Left cardiac atrium (tissue), 4 donors: ENCODE results near the gene TANK. TPM values are rescaled to one million over a fixed set of nuclear protein-coding genes. Genes with fewer than 3 reads are reported as not detected.
"Not testable (repeated sequence)": the region's sequence is repeated elsewhere in the genome, so short reads cannot be mapped to it uniquely, and the experiment has no call there.

Experiments used
- ATAC-seq, 2 donors: fragments of 200-7000 bp; cut with Tn5 transposase; one replicate each; pipeline ENCODE4 v1.9.1; 2020; ENCODE audit warnings: mild to moderate bottlenecking in 2 of 2, moderate library complexity in 2 of 2
- DNase-seq: peaks from one replicate; pipeline ENCODE4 v3.0.0-alpha.2; 2020
- intact Hi-C, 2 donors: fragments of 100-400 bp; cut with DNase I; formaldehyde crosslinking; loops; one replicate each; pipeline versions ENCODE4 v1.14.1 to v1.15.1; 2022 to 2023
- total RNA-seq, 2 donors: library from RNA; stranded (reverse); fragmentation: NEBNext Ultra II Directional; extraction: Animal tissue kit (Norgen Biotek cat#: 25700); gene quantifications; one replicate each; pipeline ENCODE4 v1.2.1, GENCODE V29; 2021
- donor health status: DM: no; HTN: yes; CAD: no.
- donor health status: DM: no; HTN: yes; CAD: no; lungs with severe emphysema.
- donor health status: DM: yes; HTN: yes; CAD: no.
- donor health status: Dilated cardiomyopathy.

The TANK gene
- total RNA-seq, 2 donors from 2014 or later: 33.6 to 33.7 TPM

DNA sequence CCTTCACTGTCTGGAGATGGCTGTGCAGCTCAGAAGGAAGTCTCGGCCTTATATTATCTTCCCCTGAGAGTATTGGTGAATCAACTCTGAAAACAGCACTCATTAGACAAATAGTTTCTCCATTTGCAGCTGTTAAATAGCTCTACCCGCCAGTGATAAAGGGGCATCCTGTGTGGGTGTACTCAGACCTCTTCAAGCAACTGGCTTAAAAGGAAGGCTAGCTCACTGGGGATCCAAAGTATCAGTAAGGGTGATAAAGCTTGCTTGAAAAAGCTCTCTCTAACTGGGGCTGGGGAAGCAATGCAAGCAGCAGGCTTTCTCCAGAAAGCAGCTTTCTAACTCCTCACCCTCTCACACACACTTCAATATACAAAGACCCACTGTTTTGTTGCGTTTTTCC is 83.1 kb downstream of the TANK start:
- ATAC-seq (no peak), DNase-seq (no peak)
- intact Hi-C loops: no loop called here

DNA sequence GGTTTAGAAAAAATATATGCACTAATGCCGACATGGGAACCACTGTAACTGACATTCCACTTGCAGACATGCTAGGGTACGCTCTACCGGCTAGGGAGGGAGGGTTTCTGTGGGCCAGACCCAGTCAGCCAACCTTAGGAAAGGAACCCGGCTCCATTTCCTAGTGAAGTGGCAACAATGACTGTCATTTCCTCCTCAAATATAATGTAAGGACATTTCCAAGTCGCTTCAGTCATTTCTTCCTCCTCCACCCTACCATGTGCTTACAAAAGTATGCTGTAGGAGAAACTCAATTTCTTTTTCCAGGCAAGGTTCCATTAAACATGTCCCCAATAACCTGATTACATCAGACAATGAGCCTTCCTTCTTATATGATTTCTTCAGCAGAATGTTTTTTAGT is 83.7 kb downstream of the TANK start:
- intact Hi-C loops: no loop called here
- ATAC-seq: no peak
- no peak for DNase-seq

DNA sequence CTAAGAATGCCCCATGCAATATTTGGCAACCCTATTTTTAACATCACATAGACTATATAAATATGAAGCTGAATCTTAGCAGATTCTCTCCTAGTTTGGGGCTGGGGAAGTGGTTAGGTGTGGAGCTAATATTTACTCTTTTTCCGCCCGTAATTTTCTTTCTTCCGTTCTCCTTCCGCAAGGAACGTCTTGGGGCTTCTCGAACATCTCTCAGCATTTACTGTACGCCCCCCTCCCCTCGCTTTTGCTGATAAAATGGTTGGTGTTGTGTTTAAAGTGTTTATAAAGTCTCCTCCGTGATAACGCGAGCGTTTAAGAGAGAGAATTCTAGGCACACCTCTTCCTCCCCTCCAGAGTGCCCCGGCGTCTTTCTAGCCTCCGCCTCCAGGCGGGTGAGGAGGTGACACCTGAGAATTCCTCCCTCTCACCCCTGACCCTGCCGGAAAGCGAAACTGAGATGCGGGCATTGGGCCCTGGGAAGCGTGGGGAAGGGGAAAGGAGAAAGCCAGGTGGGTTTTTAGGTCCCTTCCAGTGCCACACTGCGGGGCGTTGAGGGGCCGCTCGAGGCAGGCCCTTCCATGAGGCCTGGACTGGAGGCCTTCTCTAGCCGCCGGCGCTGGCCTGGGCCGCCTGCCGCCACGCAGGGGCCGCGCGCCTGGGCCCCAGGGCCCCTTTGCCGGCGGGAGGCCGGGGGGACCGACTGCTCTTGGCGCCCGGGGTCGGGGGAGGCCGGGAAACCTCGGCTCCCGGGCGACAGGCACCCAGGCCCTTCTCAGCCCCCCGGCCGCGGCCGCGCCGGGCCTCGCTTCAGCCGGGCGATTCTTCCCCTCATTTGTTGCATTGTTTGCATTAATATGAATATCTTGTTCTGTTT is 84.4 kb downstream of the TANK start:
- ATAC-seq: peak; percentile 41 to 81
- DNase-seq: peak; percentile 18
- intact Hi-C loops: not testable (repeated sequence)

DNA sequence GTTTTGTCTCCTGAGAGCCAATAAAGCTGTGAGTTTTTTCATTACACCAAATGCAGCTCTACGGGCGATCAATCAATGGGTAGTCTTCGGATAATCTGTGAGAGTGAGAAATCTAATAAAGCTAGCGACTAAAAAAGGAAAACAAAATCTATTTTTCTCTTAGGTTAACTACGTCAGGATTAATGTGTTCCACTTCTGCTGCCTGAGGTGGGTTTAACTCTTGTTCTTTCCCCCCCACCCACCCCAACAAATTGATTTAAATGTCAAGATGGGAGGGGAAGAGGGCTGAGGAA is 85.0 kb downstream of the TANK start:
- DNase-seq: no peak
- intact Hi-C loops: no loop called here
- ATAC-seq: no peak

DNA sequence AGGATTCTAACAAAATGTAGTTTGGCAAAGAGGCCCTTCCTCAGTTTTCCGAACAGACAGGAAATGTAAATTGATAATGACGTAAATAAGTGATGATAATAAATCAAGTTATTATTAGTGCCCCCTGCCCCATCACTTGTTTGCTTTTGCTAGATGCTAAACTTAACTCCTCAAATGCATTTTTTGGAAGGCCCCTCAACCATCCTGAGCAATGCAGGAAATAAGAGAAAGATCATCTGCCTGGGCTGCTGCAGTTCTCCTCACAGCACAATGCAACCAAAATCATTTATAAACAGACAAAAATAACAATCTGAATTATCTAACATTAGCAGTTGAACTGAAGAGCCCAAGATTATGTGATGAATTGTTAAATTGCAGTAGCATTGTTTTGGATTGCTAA is 85.4 kb downstream of the TANK start:
- no peak for ATAC-seq
- intact Hi-C loops: no loop called here
- no peak for DNase-seq

DNA sequence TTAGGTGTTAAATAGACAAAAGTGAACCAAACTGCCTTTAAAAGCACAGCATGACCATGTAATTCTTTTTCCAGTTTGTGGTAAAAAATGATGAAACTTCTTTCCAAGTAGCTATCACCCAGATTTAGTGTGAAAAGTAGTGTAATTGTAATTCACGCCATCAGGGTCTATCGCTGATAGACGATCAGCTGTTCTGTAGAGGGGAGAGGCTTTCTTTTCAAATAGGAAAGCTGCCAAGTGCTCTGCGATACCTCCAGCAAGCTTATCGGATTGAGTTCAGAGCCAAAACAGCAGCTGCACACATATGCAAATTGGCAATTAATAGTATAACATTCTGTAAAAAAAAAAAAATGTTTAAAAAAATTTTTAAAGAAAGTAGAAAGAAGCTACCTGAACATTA is 86.1 kb downstream of the TANK start:
- DNase-seq: no peak
- no peak for ATAC-seq
- intact Hi-C loops: no loop called here

DNA sequence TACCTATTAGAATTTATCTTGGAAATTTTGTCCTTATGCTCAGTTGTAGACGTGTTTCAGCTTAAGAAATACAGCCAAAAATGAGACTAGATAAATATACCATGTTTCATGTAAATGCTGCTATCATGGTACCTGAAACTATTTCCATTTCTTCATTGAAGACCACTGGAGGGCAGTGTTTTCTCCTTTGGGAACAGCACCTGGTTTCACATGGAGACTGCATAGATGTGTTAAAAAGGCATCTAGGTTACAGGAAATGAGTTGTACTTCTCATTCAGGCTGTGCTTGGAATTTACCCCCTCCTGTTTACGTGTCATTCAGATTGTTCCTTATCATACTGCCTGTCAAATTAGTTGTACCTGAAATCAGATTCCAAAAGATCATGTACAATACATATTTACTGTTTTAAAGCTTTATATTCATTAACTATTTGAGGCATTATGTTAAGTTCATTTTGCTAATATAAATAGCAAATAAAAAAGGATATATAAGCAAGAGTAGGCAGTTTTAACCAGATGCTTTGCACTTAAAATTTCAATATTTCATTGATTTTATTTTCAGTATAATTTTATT is 90.7 kb downstream of the TANK start:
- intact Hi-C loops: loop anchor here in 1 of 2 donors (10.0 kb wide), 1 partner anchor 694 kb away; no protein-coding TSS in a partner anchor
- DNase-seq (no peak), ATAC-seq (peak in 1 of 2 donors; percentile 37)

DNA sequence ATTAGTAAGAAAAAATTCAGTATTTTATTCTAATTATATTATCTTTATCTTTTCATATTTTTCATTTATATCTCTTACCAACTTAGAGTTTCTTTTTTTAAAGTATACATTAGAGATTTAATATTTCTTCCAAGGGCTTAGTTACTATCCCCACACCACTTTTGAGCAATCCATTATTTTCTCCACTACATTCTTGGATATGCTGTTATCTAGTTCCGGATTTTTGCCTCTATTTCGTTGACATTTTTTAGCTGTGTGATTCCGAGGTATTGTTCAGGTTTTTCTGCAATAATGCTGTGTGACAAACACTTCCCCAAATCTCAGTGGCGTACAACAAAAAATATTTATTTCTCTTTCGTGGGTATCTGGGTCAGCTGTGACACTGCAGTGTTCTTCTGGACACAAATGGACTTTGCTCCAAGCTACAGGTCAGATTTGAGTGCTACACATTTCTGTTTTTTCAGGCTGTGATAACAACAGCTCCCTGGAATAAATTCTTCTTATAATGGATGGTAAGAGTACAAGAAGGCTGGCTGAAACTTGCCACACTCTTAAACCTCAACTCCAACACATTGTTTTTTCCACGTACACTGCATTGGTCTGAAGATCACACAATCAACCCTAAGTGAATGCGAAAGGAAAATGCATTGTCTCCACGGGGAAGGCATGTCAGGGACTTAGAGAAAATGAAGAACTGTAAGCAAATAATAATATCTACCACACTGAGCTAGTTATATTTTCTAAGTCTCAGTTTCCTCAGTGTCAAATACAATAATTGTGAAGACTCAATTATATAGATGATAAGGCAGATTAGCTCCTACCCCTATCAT is 97.1 kb downstream of the TANK start:
- no peak for ATAC-seq
- intact Hi-C loops: loop anchor here in 1 of 2 donors (10.0 kb wide), 1 partner anchor 687 kb away; no protein-coding TSS in a partner anchor
- DNase-seq: no peak

DNA sequence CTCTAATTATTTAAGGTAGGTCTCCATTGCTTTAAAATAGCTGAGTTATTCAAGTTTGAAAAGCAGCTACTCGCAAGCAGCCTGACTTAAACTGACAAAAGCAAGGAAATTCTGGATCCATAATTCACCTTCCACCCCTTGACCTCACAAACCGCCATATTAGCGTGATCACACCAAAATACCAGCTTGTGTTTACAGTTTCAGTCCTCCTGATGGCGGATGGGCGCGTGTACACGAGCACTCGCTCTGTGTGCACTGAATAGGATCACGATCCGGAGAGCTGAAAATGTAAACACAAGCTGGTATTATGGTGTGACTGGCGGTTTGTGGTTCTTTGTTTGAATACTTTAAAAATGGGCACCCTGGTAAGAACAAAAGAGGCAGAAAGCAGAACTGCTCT is 105.6 kb downstream of the TANK start:
- ATAC-seq: no peak
- DNase-seq: no peak
- intact Hi-C loops: no loop called here

DNA sequence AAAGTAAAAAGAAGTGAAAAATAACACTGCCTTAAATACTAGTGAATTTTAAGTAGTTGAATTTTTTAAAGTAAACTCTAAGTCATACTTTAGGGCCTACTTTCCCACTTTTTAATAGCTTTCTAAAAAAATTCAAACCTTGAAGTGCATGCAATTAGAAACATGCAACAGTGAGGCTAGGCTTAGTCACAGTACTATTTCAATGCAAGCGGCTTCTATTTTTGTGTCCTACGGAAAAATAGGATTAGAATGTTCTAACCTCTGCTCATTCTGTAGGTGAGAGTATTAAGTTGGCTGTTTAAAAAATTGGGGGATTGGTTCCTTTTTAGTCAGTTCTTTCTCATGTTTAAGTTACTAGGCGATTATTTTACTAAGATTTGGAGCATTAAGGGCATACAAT is 108.9 kb downstream of the TANK start:
- intact Hi-C loops: no loop called here
- ATAC-seq (no peak), DNase-seq (no peak)

DNA sequence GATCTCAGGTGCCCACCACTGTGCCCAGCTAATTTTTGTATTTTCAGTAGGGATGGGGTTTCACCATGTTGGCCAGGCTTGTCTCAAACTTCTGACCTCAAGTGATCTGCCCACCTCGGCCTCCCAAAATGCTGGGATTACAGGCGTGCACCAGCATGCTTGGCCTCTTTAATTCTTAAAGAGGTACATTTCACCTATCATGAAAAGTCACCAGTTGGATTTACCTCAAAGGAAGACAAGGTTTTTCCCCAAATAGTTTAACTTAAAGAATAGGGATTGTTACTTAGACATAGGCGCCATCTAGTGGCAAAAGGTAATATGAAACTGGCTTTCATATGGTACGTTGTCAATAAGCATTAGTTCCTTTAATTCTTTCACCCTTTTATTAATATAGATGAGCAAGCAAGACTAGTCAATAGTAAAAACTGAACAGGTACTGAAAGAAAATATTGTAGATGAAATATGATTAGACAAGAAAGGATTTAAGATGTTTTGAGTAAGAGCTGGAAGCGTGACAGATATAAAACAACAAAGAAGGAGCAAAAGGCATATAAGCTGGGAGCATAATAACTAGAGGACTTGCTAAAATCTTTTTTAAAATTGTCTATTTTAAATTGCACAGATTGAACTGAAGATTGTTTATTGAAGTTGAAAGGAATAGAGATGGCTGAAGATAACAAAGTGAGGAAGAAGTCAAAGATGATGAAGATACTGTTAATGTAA is 113.0 kb downstream of the TANK start:
- ATAC-seq (no peak), DNase-seq (no peak)
- intact Hi-C loops: loop anchor here (5.0 to 10.0 kb wide), 2 partner anchors 48 to 51 kb away; no protein-coding TSS in a partner anchor

DNA sequence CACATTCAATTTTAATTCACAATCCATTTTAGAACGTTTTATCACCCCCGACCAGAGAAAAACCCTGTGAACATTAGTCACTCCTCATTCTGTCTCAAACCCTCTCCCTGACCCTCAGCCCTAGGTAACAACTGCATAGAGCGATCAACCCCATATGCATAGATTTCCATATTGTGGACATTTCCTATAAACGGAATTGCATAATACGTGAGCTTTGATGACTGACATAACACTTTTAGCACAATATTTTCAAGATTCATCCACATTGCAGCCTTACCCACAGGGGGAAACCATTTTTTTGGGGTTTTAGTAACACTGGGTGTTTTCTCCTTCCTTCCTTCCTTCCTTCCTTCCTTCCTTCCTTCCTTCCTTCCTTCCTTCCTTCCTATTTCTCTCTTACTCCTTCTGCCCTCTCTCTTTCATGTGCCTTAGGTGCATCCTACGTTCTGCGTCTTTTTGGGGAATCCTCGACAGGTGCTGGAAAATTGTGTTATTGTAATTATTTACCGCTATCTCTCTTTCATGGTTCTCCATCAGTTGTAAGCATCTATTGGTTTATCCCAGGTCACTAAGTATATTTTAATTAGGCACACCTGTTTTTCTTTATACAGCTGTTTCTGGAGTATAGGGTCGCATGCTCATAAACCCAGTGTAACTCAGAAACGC is 118.5 kb downstream of the TANK start:
- peak in 1 of 2 donors; percentile 78 for ATAC-seq
- intact Hi-C loops: loop anchor here in 1 of 2 donors (10.0 kb wide), 1 partner anchor 54 kb away; no protein-coding TSS in a partner anchor
- not testable (repeated sequence) for DNase-seq

DNA sequence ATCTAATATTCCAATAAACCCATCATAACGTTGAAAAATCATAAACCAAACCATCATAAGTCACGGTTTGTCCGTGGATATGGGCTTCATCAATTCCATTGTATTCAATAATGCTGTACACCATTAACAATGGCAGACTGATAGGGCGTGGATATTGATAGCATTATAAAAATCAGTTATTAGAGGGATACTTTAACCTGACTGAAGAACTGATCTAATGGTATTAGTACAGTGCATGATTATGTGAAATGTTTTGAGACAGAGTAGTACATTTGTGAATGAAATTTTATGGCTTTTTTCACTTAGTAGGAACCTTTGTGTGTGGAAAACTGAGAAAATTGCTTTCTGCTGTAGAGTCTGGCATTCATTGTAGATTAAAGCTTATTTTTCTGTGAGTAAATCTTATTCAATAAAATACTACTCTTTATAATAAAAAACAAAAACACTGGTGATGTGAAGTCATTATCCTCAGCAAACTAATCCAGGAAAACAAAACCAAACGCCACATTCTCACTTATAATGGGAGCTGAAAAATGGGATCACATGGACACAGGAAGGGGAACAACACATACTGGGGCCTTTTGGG is 119.1 kb downstream of the TANK start:
- not testable (repeated sequence) for DNase-seq
- intact Hi-C loops: loop anchor here in 1 of 2 donors (10.0 kb wide), 1 partner anchor 55 kb away; no protein-coding TSS in a partner anchor
- peak in 1 of 2 donors; percentile 62 for ATAC-seq

DNA sequence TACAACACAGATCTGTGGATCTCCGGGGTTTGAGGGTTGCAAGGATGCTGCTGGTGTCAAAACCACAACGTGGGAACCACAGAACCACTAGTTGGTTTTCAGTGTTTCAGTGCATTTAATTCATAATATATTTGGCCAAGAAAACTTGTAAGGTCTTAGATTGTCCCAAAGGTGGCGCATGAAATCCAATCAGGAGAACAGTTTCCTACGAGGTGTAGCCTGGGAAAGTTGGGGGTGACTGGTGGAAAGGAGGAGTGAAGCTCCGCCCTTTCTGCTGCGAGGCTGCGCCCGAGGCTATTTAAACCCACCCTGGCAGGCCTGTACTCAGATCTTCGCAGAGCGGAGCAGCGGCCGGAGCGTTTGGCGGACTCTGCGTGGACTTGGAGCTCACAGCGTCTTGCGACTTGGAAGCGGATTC is 120.7 kb downstream of the TANK start:
- DNase-seq: peak; percentile 51
- ATAC-seq, intact Hi-C loops: not testable (repeated sequence)

DNA sequence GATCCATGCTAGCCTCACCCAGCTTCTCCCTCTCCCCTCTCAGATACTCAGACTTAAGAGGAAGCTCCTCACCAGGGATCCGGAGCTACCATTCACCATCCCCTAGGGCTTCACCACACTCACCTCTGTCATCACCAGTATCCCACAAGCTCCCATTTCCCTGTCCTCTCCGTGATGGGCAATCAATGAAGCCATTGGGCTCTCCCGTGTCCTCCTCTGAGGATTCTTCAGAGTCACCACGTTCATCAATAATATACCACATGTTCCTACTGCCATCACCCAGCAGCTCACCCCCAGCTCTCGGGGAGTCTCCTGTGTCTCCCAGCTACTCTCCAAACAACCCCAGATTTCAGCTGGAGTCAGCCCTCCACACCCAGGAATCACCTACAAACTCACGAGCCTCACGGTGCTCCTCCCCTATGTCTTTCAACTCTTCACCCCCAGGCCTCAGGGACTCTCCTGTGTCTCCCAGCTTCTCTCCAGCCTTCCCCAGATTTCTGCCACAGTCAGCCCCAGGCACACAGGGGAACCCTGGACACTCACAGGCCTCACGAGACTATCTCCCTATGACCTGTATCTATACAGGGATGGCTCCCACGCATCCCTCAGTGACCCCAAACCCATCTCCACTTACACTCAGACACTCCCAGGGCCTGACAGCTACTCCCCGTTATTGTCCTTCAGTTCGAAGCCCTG is 121.5 kb downstream of the TANK start:
- peak in 1 of 2 donors; percentile 15 for ATAC-seq
- intact Hi-C loops, DNase-seq: not testable (repeated sequence)

DNA sequence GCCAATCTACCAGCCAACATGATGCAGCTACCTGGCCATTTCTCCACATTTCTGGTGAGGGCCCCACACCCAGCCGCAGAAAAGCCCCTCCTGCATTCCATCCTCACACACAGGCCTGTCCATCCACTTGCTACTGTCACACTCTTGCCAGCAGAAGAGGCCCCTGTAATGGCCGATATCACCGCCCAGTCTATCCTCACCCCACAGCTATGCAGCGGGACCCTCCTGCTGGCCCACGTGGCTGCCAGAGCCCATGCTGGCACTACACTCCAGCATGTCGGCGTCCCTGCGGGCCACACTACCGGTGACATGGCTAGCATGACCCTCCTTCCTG is 122.0 kb downstream of the TANK start:
- peak in 1 of 2 donors; percentile 30 for ATAC-seq
- intact Hi-C loops, DNase-seq: not testable (repeated sequence)

DNA sequence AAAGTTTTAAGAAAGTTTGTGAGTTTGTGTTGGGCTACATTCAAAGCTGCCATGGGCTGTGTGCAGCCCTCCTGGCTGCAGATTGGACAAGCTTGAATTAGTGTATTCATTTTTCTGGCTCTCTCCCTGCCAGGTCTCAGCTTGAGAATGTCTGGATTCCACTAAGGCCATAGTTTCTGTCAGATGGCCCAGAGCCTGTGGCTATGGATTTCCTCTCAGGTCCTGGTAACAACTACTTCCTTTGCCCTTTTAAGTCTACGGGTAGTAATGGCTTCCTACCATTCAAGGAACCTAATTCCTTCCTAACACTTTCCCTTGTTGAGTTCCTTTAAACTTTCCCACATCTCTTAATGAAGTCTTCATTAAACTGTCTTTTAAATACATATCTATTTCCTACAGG is 123.7 kb downstream of the TANK start:
- ATAC-seq (no peak), DNase-seq (no peak)
- intact Hi-C loops: no loop called here
